ENCODE measurements around the gene N4BP2. TPM values are rescaled to one million over a fixed set of nuclear protein-coding genes. Genes with fewer than 3 reads are reported as not detected.

The N4BP2 gene
- total RNA-seq, 4 donors from 2014 or later, result 5.3 to 11.9 (median 11.1) TPM

GRCh38 chr4:40058854-40059253 lies 2.2 kb downstream of the N4BP2 start:
- intact Hi-C loops (cut with DNase I; ENCODE audit: low total_unique reads), result no loop called here
- WGBS, 2 donors, result 57% methylated on average over 14 of the region's 14 CpGs
- TF ChIP-seq POLR2A (IDR thresholded peaks at IDR 0.05), result no peak
- TF ChIP-seq CTCF (IDR thresholded peaks at IDR 0.05), result no peak
- DNase-seq (ENCODE audit: low spot score in 2 of 2), result peak in 1 of 2 donors; percentile 75
- H3K4me3 ChIP-seq (ENCODE audit: low read depth, poor library complexity, severe bottlenecking), result no peak overlapping the region

GRCh38 chr4:40059362-40059761 lies 2.7 kb downstream of the N4BP2 start:
- intact Hi-C loops (cut with DNase I; ENCODE audit: low total_unique reads), result no loop called here
- WGBS, 2 donors, result 78 to 83% methylated on average over 6 of the region's 6 CpGs
- no peak for TF ChIP-seq POLR2A (IDR thresholded peaks at IDR 0.05)
- TF ChIP-seq CTCF (IDR thresholded peaks at IDR 0.05), result no peak
- DNase-seq (ENCODE audit: low spot score in 2 of 2), result peak in 1 of 2 donors; percentile 56
- H3K4me3 ChIP-seq (ENCODE audit: low read depth, poor library complexity, severe bottlenecking), result no peak overlapping the region

- DNase-seq (ENCODE audit: low spot score in 2 of 2), result peak in 1 of 2 donors; percentile 43
- intact Hi-C loops (cut with DNase I; ENCODE audit: low total_unique reads), result no loop called here
- WGBS, 2 donors, result 97 to 99% methylated on average over 3 of the region's 3 CpGs
- TF ChIP-seq POLR2A (IDR thresholded peaks at IDR 0.05) (no peak), CTCF (IDR thresholded peaks at IDR 0.05) (no peak)
- no peak overlapping the region for H3K4me3 ChIP-seq (ENCODE audit: low read depth, poor library complexity, severe bottlenecking)
Measured at GRCh38 chr4:40065010-40065409, 8.4 kb downstream of the N4BP2 start.

GRCh38 chr4:40066651-40067050 lies 10.0 kb downstream of the N4BP2 start:
- H3K4me3 ChIP-seq (ENCODE audit: low read depth, poor library complexity, severe bottlenecking), result no peak overlapping the region
- TF ChIP-seq CTCF (IDR thresholded peaks at IDR 0.05), result no peak
- no peak for TF ChIP-seq POLR2A (IDR thresholded peaks at IDR 0.05)
- intact Hi-C loops (cut with DNase I; ENCODE audit: low total_unique reads), result no loop called here
- no peak for DNase-seq (ENCODE audit: low spot score in 2 of 2)
- 94 to 96% methylated on average over 3 of the region's 3 CpGs for WGBS, 2 donors

- no peak for TF ChIP-seq POLR2A (IDR thresholded peaks at IDR 0.05)
- TF ChIP-seq CTCF (IDR thresholded peaks at IDR 0.05), result no peak
- no peak overlapping the region for H3K4me3 ChIP-seq (ENCODE audit: low read depth, poor library complexity, severe bottlenecking)
- 96 to 100% methylated on average over 1 of the region's 1 CpG for WGBS, 2 donors
- intact Hi-C loops (cut with DNase I; ENCODE audit: low total_unique reads), result no loop called here
- no peak for DNase-seq (ENCODE audit: low spot score in 2 of 2)
Measured at GRCh38 chr4:40070387-40070786, 13.7 kb downstream of the N4BP2 start.

- TF ChIP-seq POLR2A (IDR thresholded peaks at IDR 0.05) (no peak), CTCF (IDR thresholded peaks at IDR 0.05) (no peak)
- peak in 1 of 2 donors; percentile 54 for DNase-seq (ENCODE audit: low spot score in 2 of 2)
- WGBS, 2 donors, result 97% methylated on average over 8 of the region's 8 CpGs
- no peak overlapping the region for H3K4me3 ChIP-seq (ENCODE audit: low read depth, poor library complexity, severe bottlenecking)
- intact Hi-C loops (cut with DNase I; ENCODE audit: low total_unique reads), result no loop called here
Measured at GRCh38 chr4:40086421-40086820, 29.8 kb downstream of the N4BP2 start.
